Smooth muscle cell (in vitro differentiated cells): ENCODE results near the gene CHCHD4. TPM values are rescaled to one million over a fixed set of nuclear protein-coding genes. Genes with fewer than 3 reads are reported as not detected.

Experiments used
- DNase-seq: peaks from one replicate; lab custom pipeline; 2025; ENCODE audit not compliant: unreplicated experiment; lab: John Stamatoyannopoulos, UW
- H2AFZ ChIP-seq: fragments of 200-600 bp; sonication (generic); 2 replicates; pipeline ENCODE4 v1.6.0; 2016; ENCODE audit warnings: antibody characterized with exemption, low read depth, mild to moderate bottlenecking
- H3F3A ChIP-seq: fragments of 200-600 bp; sonication (generic); 2 replicates; pipeline ENCODE4 v1.6.0; 2017; ENCODE audit warnings: antibody characterized with exemption, low read depth
- H3K27ac ChIP-seq: fragments of 200-600 bp; sonication (generic); 2 replicates; pipeline ENCODE4 v1.5.1; 2016; ENCODE audit warnings: low read depth, mild to moderate bottlenecking
- H3K27me3 ChIP-seq: fragments of 200-600 bp; sonication (generic); 2 replicates; pipeline ENCODE4 v1.6.1; 2016; ENCODE audit warnings: low read depth, mild to moderate bottlenecking
- H3K36me3 ChIP-seq: fragments of 200-600 bp; sonication (generic); 2 replicates; pipeline ENCODE4 v1.5.1; 2016; ENCODE audit warnings: low read depth
- H3K4me1 ChIP-seq: fragments of 200-600 bp; sonication (generic); 2 replicates; pipeline ENCODE4 v1.5.1; 2016; ENCODE audit warnings: low read depth
- H3K4me2 ChIP-seq: fragments of 200-600 bp; sonication (generic); 2 replicates; pipeline ENCODE4 v1.6.0; 2016; ENCODE audit warnings: mild to moderate bottlenecking
- H3K4me3 ChIP-seq: fragments of 200-600 bp; sonication (generic); 2 replicates; pipeline ENCODE4 v1.5.1; 2016; ENCODE audit warnings: mild to moderate bottlenecking
- H3K79me2 ChIP-seq: fragments of 200-600 bp; sonication (generic); 2 replicates; pipeline ENCODE4 v1.6.0; 2016; ENCODE audit warnings: low read depth, mild to moderate bottlenecking
- H3K9ac ChIP-seq: fragments of 200-600 bp; sonication (generic); 2 replicates; pipeline ENCODE4 v1.6.0; 2016; ENCODE audit warnings: low read depth
- H3K9me3 ChIP-seq: fragments of 200-600 bp; sonication (generic); replicated peaks from 2 replicates; pipeline ENCODE4 v1.5.1; 2016; ENCODE audit warnings: low read depth
- H4K20me1 ChIP-seq: fragments of 200-600 bp; sonication (generic); 2 replicates; pipeline ENCODE4 v1.6.0; 2016; ENCODE audit warnings: low read depth
- CTCF ChIP-seq: fragments of 200-600 bp; sonication (generic); IDR thresholded peaks from 2 replicates; pipeline ENCODE4 v1.5.1; 2017; ENCODE audit warnings: borderline replicate concordance, mild to moderate bottlenecking, antibody characterized with exemption; ENCODE audit not compliant: insufficient read depth, poor library complexity, severe bottlenecking
- WGBS: methylation state at CpG from one replicate; pipeline ENCODE4 v1.1.7; 2016; ENCODE audit warnings: low lambda C conversion rate; 5-methylcytosine and 5-hydroxymethylcytosine counted together
- polyA plus RNA-seq: library from polyadenylated mRNA; unstranded; fragments of >200 nt; fragmentation: Nextera tagmentation; extraction: Ambion mirVana; gene quantifications from 2 replicates; pipeline ENCODE4 v1.2.1, GENCODE V29; 2016
- total RNA-seq: library from RNA; depleted of rRNA; stranded (reverse); fragments of >200 nt; gene quantifications from 2 replicates; pipeline ENCODE4 v1.2.3, GENCODE V29; 2014

Gene CHCHD4
- total and polyA plus RNA-seq, 2 experiments from 2014 or later: 8.7 to 12.0 TPM

- peak overlapping the region; percentile 85 for H3K27ac ChIP-seq
Observed at GRCh38 chr3:14126887-14127505, 2.3 kb upstream of the CHCHD4 start.

GRCh38 chr3:14126017-14126886 lies 1.6 kb upstream of the CHCHD4 start:
- no peak for TF ChIP-seq CTCF
- peak overlapping the region; percentile 85 for H3K27ac ChIP-seq
- H3K79me2 ChIP-seq: peaks cover 46% of the 10 kb centered on the region
- no peaks in the 10 kb centered on the region for H3K27me3 ChIP-seq
- no peak for DNase-seq
- peaks cover 3% of the 10 kb centered on the region for H3K36me3 ChIP-seq
- peak overlapping the region; percentile 53 for H3K9ac ChIP-seq
- H3F3A ChIP-seq: peaks cover 4% of the 10 kb centered on the region
- peak overlapping the region; percentile 92 for H3K4me2 ChIP-seq
- peak overlapping the region; percentile 82 for H3K4me3 ChIP-seq
- WGBS: 64% methylated on average over 11 of the region's 11 CpGs
- H4K20me1 ChIP-seq: peaks cover 52% of the 10 kb centered on the region
- no peak overlapping the region for H2AFZ ChIP-seq
- no peaks in the 10 kb centered on the region for H3K9me3 ChIP-seq
- peaks cover 16% of the 10 kb centered on the region for H3K4me1 ChIP-seq

More at GRCh38 chr3:14126887-14127505, 2.3 kb upstream of the CHCHD4 start:
- no peaks in the 10 kb centered on the region for H3K27me3 ChIP-seq
- 91% methylated on average over 5 of the region's 5 CpGs for WGBS
- no peak overlapping the region for H3K9ac ChIP-seq
- TF ChIP-seq CTCF: no peak
- peaks cover 46% of the 10 kb centered on the region for H3K79me2 ChIP-seq
- no peaks in the 10 kb centered on the region for H3K9me3 ChIP-seq
- H3K4me3 ChIP-seq: no peak overlapping the region
- H3K36me3 ChIP-seq: peaks cover 3% of the 10 kb centered on the region
- DNase-seq: no peak
- peaks cover 4% of the 10 kb centered on the region for H3F3A ChIP-seq
- H3K4me1 ChIP-seq: peaks cover 16% of the 10 kb centered on the region
- no peak overlapping the region for H2AFZ ChIP-seq
- H4K20me1 ChIP-seq: peaks cover 52% of the 10 kb centered on the region
- peak overlapping the region; percentile 92 for H3K4me2 ChIP-seq

GRCh38 chr3:14125193-14126016 lies 735 bp upstream of the CHCHD4 start:
- H3K4me3 ChIP-seq: peak overlapping the region; percentile 82
- no peaks in the 10 kb centered on the region for H3K9me3 ChIP-seq
- WGBS: under 1% methylated on average over 42 of the region's 44 CpGs
- H4K20me1 ChIP-seq: peaks cover 45% of the 10 kb centered on the region
- H3K27ac ChIP-seq: peak overlapping the region; percentile 85
- no peak for TF ChIP-seq CTCF
- peak; percentile 78 for DNase-seq
- peaks cover 6% of the 10 kb centered on the region for H3F3A ChIP-seq
- H3K27me3 ChIP-seq: no peaks in the 10 kb centered on the region
- peak overlapping the region; percentile 92 for H3K4me2 ChIP-seq
- H3K79me2 ChIP-seq: peaks cover 46% of the 10 kb centered on the region
- peak overlapping the region; percentile 72 for H2AFZ ChIP-seq
- peaks cover 3% of the 10 kb centered on the region for H3K36me3 ChIP-seq
- H3K4me1 ChIP-seq: peaks cover 16% of the 10 kb centered on the region
- H3K9ac ChIP-seq: peak overlapping the region; percentile 87
